Upper lobe of left lung (tissue), 6 donors: ENCODE measurements around the gene NHS. TPM values are rescaled to one million over a fixed set of nuclear protein-coding genes. Genes with fewer than 3 reads are reported as not detected.

Experiments used
- ATAC-seq, 2 donors: fragments of 200-7000 bp; cut with Tn5 transposase; one replicate each; pipeline ENCODE4 v1.9.1; 2022; ENCODE audit warnings: mild to moderate bottlenecking in 2 of 2, moderate library complexity in 2 of 2; ENCODE audit not compliant: low FRiP score in 2 of 2
- DNase-seq, 2 donors: peaks; one replicate each; pipeline ENCODE4 v3.0.0-alpha.2; 2019 to 2020
- H3K27ac ChIP-seq, 4 donors: fragments of 200-600 bp; sonication (generic); one replicate each; pipeline ENCODE4 v1.5.1; 2016 to 2019
- H3K27me3 ChIP-seq, 4 donors: fragments of 200-600 bp; sonication (generic); one replicate each; pipeline ENCODE4 v1.5.1; 2017 to 2019
- H3K36me3 ChIP-seq, 4 donors: fragments of 200-600 bp; sonication (generic); one replicate each; pipeline ENCODE4 v1.5.1; 2016 to 2019
- H3K4me1 ChIP-seq, 4 donors: fragments of 200-600 bp; sonication (generic); one replicate each; pipeline ENCODE4 v1.5.1; 2018 to 2019
- H3K4me3 ChIP-seq, 4 donors: fragments of 200-600 bp; sonication (generic); one replicate each; pipeline ENCODE4 v1.5.1; 2017 to 2019; ENCODE audit warnings: mild to moderate bottlenecking in 2 of 4, moderate library complexity in 1 of 4
- H3K9me3 ChIP-seq, 4 donors: fragments of 200-600 bp; sonication (generic); one replicate each; pipeline ENCODE4 v1.5.1; 2018 to 2019
- CTCF ChIP-seq, 6 experiments: fragments of 450-650 bp in 4 of 6; fragments of 200-600 bp in 2 of 6; sonication (generic) in 2 of 6; IDR thresholded peaks; one replicate each; pipeline ENCODE4 v1.5.1; 2016 to 2019; ENCODE audit warnings: antibody characterized with exemption in 6 of 6
- EP300 ChIP-seq, 4 donors: sonication (generic); formaldehyde crosslinking; IDR thresholded peaks; one replicate each; pipeline ENCODE4 v1.5.1; 2017; ENCODE audit warnings: antibody characterized with exemption in 4 of 4, control low read depth in 2 of 4
- POLR2A ChIP-seq, 4 donors: fragments of 450-650 bp; IDR thresholded peaks; one replicate each; pipeline ENCODE4 v1.5.1; 2016 to 2017; ENCODE audit warnings: antibody characterized with exemption in 4 of 4, mild to moderate bottlenecking in 2 of 4
- POLR2AphosphoS5 ChIP-seq, 2 donors: sonication (generic); formaldehyde crosslinking; IDR thresholded peaks; one replicate each; pipeline ENCODE4 v1.5.1; 2017; ENCODE audit warnings: antibody characterized with exemption in 2 of 2
- WGBS, 2 donors: methylation state at CpG; one replicate each; pipeline ENCODE4 v1.1.5; 2017 to 2018; 5-methylcytosine and 5-hydroxymethylcytosine counted together
- total RNA-seq, 6 donors: library from RNA; depleted of rRNA in 4 of 6; stranded (reverse); fragments of >200 nt in 4 of 6; gene quantifications; one replicate each; pipeline versions ENCODE4 v1.1.0 to v1.2.1, GENCODE V29; 2016 to 2021
- donor health status: DM: no; HTN: no; CAD: no; lungs with moderate emphysema.
- donor health status: DM: no; HTN: yes; CAD: no; lungs with severe emphysema.

NHS gene
- total RNA-seq, 6 donors from 2014 or later: 0.46 to 6.3 (median 2.4) TPM

GRCh38 chrX:17511556-17511955 lies 136.6 kb downstream of the NHS start:
- DNase-seq: no peak
- no peak overlapping the region for H3K4me3 ChIP-seq
- H3K4me1 ChIP-seq: no peaks in the 10 kb centered on the region
- no peak for TF ChIP-seq EP300 (IDR thresholded peaks at IDR 0.05)
- no peak for TF ChIP-seq POLR2A (IDR thresholded peaks at IDR 0.05)
- no peak for TF ChIP-seq POLR2AphosphoS5 (IDR thresholded peaks at IDR 0.05)
- no peak for TF ChIP-seq CTCF (IDR thresholded peaks at IDR 0.05)
- no peak for ATAC-seq
- no peaks in the 10 kb centered on the region for H3K27me3 ChIP-seq
- 88 to 94% methylated on average over 1 of the region's 1 CpG for WGBS, 2 donors
- peaks cover 0 to 5% (median 2%) of the 10 kb centered on the region in 4 donors for H3K9me3 ChIP-seq
- H3K36me3 ChIP-seq: no peaks in the 10 kb centered on the region
- no peak overlapping the region for H3K27ac ChIP-seq

- Histone ChIP-seq H3K27me3 (no peaks in the 10 kb centered on the region), H3K4me1 (peaks cover 0 to 3% (median 0%) of the 10 kb centered on the region in 4 donors), H3K4me3 (no peak overlapping the region), H3K9me3 (no peaks in the 10 kb centered on the region), H3K27ac (peak overlapping the region in 1 of 4 donors; percentile 27), H3K36me3 (no peaks in the 10 kb centered on the region)
- WGBS, 2 donors: 32 to 65% methylated on average over 6 to 7 of the region's 7 CpGs
- peak in 1 of 2 donors; percentile 60 for ATAC-seq
- no peak for DNase-seq
- TF ChIP-seq CTCF (IDR thresholded peaks at IDR 0.05): no peak
- peak in 1 of 2 donors; percentile 35 for TF ChIP-seq POLR2AphosphoS5 (IDR thresholded peaks at IDR 0.05)
These were observed 144.4 kb downstream of the NHS start for GRCh38 chrX:17519358-17519757.

GRCh38 chrX:17520016-17520615 lies 145.1 kb downstream of the NHS start:
- TF ChIP-seq CTCF (IDR thresholded peaks at IDR 0.05) (no peak), POLR2A (IDR thresholded peaks at IDR 0.05) (no peak), POLR2AphosphoS5 (IDR thresholded peaks at IDR 0.05) (no peak), EP300 (IDR thresholded peaks at IDR 0.05) (no peak)
- H3K9me3 ChIP-seq: no peaks in the 10 kb centered on the region
- peaks cover 0 to 3% (median 0%) of the 10 kb centered on the region in 4 donors for H3K4me1 ChIP-seq
- no peak overlapping the region for H3K27ac ChIP-seq
- no peaks in the 10 kb centered on the region for H3K27me3 ChIP-seq
- ATAC-seq (peak in 1 of 2 donors; percentile 48), DNase-seq (no peak)
- H3K36me3 ChIP-seq: no peaks in the 10 kb centered on the region
- no peak overlapping the region for H3K4me3 ChIP-seq
- 68 to 69% methylated on average over 2 of the region's 2 CpGs for WGBS, 2 donors

- TF ChIP-seq CTCF (IDR thresholded peaks at IDR 0.05) (no peak), POLR2AphosphoS5 (IDR thresholded peaks at IDR 0.05) (no peak), POLR2A (IDR thresholded peaks at IDR 0.05) (no peak), EP300 (IDR thresholded peaks at IDR 0.05) (no peak)
- no peak overlapping the region for H3K27ac ChIP-seq
- no peak for DNase-seq
These were observed 147.1 kb downstream of the NHS start for GRCh38 chrX:17521871-17522693.

More at GRCh38 chrX:17521871-17522693, 147.1 kb downstream of the NHS start:
- Histone ChIP-seq H3K9me3 (no peaks in the 10 kb centered on the region), H3K27me3 (no peaks in the 10 kb centered on the region), H3K4me3 (no peak overlapping the region), H3K4me1 (peaks cover 0 to 11% (median 4%) of the 10 kb centered on the region in 4 donors), H3K36me3 (no peaks in the 10 kb centered on the region)
- WGBS, 2 donors: 48 to 92% methylated on average over 1 to 16 of the region's 16 CpGs
- no peak for ATAC-seq
